HG03565 (cell line): ENCODE data around the gene DHRS12.

Experiments
- ATAC-seq: cut with Tn5 transposase; IDR thresholded peaks from one replicate; pipeline ENCODE4 v1.9.1; 2021; ENCODE audit warnings: mild to moderate bottlenecking, moderate library complexity; ENCODE audit not compliant: unreplicated experiment

Gene DHRS12

GRCh38 chr13:51730927-51731326 is 73.0 kb downstream of the DHRS12 start:
- ATAC-seq = no peak

- no peak for ATAC-seq
Measured at GRCh38 chr13:51729866-51730553, 74.0 kb downstream of the DHRS12 start.

GRCh38 chr13:51728972-51729371 is 75.0 kb downstream of the DHRS12 start:
- ATAC-seq = no peak

- ATAC-seq = no peak
Measured at GRCh38 chr13:51728275-51728673, 75.7 kb downstream of the DHRS12 start.

- no peak for ATAC-seq
Measured at GRCh38 chr13:51727634-51728274, 76.2 kb downstream of the DHRS12 start.

DNA sequence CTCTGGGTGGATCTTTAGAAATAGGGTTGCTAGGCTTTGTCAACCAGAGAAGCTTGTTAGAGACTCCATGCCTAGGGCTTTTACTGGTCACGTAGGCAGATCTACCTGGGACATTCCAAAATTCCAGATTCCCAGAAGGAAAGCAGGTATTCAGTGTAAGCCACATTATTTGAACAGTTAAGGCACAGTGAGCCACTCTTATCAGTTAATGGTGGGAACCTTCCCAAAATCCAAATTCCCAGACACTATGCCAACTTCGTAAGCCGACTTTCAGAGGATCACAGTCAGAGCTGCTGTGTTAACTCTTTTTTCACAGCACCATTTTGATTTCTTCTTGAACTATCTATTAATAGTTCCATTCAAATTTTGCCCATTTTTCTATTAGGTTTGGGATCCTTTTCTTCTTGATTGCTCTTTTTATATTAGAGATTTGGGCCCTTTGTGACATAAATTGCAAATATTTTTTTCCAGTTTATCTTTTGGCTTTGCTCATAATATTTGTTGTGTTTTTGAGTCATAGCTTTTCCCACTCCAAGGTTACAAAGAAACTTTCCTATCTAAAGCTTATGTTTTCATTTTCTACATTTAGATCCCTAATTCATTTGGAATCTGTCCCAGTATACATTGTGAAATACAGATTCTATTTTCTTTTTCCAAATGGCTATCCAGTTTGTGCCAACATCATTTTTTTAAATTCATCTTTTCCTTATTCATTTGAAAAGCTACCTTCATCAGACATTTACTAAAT is 77.3 kb downstream of the DHRS12 start:
- ATAC-seq = no peak

DNA sequence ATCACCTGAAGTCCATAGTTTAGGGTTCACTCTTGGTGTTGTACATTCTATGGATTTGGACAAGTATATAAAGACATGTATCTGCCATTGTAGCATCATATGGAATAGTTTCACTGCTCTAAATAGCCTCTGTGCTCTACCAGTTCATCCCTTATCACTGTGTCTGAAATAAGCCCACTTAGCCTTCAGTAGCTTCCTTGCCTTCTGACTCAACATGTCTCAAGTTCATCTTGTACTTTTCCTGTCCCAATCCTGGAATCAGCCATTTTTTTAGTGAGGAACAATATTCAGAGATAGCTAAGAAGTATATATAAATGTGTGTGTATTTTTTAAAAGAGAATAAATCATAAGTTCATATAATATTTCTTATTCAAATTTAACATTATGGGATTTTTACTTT is 79.2 kb downstream of the DHRS12 start:
- no peak for ATAC-seq

DNA sequence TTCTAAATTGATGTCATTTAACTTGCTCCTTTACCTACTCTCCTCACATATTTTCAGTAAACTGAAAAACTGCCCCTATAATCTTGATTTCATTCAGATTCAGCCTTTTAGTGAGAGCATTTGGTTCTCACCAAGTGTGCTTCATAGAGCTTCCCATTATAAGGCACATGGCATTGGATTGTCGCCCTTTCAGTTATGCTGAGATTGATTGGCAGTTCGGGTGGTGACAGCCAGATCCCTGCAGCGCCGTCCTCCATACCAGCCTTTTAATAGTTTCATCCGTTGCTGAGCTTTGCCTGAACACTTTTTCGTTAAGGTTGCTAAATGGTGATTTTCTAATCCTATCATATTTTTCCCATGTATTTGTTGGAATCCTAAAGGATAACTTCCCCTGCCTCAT is 80.4 kb downstream of the DHRS12 start:
- no peak for ATAC-seq

DNA sequence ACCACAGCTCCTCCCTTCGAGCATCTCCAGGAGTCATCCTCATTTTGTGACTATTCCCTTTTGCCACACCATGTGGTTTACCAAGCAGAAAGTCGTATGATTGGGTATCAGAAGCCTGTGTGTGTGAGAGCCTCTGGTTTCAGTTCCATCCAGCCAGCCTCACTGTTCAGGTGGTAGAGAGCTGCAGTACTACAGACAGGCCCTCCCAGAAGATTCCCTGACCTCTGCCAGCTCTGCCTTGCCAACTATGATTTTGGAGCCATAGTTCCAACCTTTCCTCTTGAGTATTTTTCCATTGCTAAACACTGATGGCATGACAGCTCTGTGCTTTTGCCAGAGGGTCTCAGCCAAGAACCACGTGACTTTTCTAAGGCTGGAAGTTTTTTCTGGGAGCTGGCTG is 82.5 kb downstream of the DHRS12 start:
- ATAC-seq = peak; percentile 74

DNA sequence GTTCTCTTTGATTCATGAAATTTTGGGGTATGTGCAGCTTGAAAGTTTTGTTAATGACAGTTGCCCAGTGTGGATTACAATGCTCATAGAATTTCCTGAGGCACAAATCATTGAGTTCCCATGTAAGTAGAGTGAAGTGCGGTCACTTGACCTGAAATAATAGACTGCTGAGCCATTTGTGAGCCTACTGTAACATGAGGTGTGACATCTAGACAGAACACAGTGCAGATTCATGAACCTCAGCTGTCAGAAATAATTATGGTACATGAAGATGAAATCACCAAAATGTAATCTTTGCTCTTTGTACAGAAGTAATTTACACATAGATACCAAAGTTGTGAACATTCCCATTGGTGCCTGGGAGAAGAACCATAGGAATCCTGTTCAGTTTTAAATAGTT is 84.6 kb downstream of the DHRS12 start:
- no peak for ATAC-seq
